DMS53 treated with DMSO at 0.1 percent for 48 hours (cell line): Measurements from ENCODE around the gene TARS3.
A peak's percentile ranks its signal among the peaks of the same experiment; 100 is the strongest.
"Not testable (repeated sequence)": the region's sequence is repeated elsewhere in the genome, so short reads cannot be mapped to it uniquely, and the experiment has no call there.

Source experiments
- DNase-seq: peaks from one replicate; lab custom pipeline; 2025; ENCODE audit not compliant: unreplicated experiment; lab: John Stamatoyannopoulos, UW

Gene TARS3

DNA sequence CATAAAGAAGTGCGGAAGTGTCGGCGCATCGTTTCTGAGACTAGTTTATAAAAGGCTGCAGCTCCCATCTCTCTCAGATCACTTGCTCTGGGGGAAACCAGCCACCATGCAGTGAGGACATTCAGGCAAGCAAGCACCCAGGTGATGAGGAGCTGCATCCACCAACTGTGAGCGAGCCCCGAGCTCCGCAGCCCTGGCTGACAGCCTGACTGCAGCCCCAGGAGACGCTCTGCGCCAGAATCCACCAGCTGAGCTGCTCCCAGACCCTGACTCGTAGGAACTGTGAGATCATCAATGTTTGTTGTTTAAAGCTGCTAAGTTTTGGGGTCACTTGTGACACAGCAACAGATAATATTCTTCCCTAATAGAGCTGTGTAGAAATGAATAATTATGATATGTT, 67.1 kb downstream of the TARS3 start:
- no peak for DNase-seq

GRCh38 chr15:101654624-101655337, 69.5 kb downstream of the TARS3 start:
- not testable (repeated sequence) for DNase-seq

DNA sequence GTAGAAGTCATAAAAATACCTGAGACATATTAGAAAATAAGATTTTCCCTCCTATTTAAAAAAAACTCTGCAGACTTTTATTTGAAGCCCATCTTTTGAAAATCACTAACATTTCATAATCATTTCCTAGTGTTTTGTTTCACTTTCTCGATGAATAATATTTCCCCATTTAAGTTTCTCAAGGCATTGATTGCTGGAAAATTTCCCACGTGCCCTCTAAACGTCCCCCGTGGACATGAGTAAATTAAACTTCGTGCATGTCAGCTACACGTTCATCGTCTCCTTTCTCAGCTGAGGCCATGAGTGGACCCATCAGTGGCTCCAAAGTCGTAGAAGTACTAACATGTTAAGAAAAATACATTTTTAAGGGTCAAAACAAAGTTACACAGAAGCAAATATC, 70.1 kb downstream of the TARS3 start:
- DNase-seq: no peak

- DNase-seq: peak; percentile 40
Observed at GRCh38 chr15:101652786-101653430, 71.4 kb downstream of the TARS3 start.

DNA sequence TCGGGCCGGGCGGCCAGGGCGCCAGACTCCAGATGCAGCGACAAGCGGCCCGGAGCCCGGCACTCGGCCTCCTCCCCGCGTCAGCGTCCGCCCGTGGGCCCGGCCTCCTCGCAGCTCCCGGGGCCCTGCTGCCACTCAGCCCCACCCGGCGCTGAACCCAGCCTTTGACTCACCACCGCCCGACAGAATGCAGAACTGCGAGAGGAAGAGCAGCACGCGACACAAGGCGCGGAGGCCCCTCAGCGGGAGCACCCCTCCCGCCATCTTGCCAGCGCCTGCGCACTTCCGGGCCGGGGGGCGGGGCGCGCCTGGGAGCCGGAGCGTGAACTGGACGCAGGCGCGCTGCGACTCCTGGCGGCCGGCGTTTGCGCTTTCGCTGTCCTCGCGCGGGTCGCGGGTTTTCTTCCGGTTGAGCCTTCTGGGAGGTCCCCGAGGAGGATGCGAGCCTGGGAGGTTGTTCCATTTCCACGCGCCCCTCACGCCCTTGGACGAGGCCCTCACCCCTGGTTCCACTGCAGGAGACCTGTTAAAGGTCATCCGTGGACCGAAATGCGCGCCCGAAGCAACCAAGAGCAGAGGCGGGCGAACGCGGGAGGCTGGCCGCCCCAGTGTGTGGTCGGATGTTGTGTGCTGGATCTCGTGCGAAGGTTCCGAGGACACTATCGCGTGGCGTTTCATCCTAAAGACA, 72.0 kb downstream of the TARS3 start, which contains the start of gene TM2D3:
Gene TM2D3, minus strand, starts transcription at position 284 of the 688 bp plus-strand sequence. Its CDS starts 20 bp downstream, at position 264.
- DNase-seq: peak; percentile 63

DNA sequence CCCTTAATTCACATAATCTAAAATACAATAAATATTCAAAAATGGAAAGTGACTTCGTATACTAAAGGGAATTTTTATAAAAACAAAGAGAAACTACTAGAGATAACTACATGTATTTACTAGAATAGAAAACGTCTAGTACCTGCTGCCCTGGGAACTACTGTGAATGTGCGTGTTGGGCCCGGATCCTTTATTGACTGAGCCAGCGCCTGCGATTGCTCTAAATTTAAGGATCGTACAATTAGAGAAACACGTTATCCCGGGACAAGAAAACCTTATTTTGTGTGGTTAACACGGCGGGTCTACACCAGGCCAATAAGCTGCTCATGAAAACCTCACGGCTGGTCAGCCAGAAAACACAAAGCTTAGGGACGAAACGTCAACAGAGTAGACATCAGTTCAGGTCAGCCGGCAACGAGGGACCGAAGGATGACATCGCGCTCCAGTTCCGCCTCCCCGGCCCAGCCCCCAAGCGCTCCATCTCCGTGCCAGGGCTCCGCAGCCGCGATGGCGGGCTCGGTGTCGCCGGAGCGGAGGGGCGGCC, 72.6 kb downstream of the TARS3 start:
- DNase-seq: no peak

DNA sequence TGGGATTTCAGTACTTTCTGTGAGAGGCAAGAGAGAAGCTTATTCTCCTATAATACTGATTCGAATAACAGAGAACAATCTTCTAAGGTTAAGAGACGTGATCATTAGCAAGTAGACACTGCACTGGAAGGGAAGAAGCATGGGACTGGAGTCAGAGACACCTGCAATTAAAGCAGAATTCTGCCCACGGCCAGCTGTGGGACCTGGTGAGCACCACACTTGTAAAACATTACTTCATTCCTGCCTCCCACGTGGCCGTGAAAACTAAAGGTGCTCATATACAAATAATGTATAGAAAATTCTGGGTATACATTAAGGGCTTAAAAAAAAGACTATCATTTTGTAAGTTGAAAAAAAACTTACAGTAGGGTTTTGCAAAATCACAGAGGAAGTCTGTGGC, 74.1 kb downstream of the TARS3 start:
- no peak for DNase-seq

- no peak for DNase-seq
Observed at GRCh38 chr15:101648356-101648755, 75.9 kb downstream of the TARS3 start.

DNA sequence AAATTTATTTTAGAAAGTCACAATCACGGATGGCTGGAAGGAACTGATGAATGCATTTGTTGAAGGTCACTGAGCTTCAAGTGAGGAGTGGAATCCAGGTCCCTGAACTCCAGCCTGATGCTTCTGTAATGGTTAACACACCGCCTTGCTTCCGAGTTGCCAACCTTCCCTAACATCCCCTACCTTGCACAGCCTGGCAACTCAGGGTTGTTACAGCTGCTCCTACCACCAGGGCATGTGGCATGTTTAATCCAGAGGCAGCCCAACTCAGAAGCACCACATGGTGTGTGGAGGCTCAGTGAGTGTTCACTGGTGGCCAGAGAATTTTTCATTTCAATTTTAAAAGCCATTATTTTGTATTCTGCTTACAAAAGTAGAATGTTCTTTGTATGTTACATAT, 77.0 kb downstream of the TARS3 start:
- DNase-seq: no peak

GRCh38 chr15:101646672-101647071, 77.6 kb downstream of the TARS3 start:
- no peak for DNase-seq

- no peak for DNase-seq
Observed at GRCh38 chr15:101642361-101642760, 81.9 kb downstream of the TARS3 start.

DNA sequence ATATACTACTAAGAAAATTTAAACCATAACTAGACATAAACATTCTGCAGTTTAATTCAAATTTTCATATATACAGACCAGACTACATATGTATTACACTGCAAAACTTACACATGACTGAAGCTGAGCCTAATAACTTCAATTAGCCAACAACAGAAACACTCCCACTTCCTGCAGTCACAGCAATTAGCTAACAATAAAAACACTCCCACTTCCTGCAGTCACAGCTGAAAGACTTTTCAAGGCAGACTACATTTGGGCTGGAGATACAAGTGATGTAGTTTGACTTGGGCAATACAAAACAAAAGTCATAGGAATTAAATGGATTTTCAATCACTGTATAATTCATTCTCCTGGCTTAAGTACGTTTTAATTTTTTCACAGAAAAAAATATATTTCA, 82.4 kb downstream of the TARS3 start:
- DNase-seq: no peak

- DNase-seq: peak; percentile 33
Observed at GRCh38 chr15:101641129-101641764, 83.0 kb downstream of the TARS3 start.

DNA sequence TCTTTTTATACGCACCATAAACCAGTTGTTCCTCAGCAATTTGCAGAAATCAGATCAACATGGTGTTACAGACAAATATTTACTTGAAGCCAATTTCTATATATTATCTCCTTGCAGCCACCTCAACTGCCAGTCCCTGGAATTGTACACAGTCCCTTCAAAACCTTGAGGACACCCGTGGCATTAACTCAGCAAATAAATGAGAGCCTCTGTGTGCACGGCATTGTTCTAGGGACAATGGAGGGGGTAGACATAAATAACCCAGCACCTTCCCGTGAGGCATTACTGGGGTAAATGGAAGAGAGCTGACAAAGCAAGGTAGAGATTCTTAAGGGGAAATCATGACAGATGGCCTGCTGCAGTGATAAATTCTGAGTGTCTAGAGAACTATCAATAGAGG, 84.6 kb downstream of the TARS3 start:
- DNase-seq: no peak

- no peak for DNase-seq
Observed at GRCh38 chr15:101637919-101638318, 86.4 kb downstream of the TARS3 start.

DNA sequence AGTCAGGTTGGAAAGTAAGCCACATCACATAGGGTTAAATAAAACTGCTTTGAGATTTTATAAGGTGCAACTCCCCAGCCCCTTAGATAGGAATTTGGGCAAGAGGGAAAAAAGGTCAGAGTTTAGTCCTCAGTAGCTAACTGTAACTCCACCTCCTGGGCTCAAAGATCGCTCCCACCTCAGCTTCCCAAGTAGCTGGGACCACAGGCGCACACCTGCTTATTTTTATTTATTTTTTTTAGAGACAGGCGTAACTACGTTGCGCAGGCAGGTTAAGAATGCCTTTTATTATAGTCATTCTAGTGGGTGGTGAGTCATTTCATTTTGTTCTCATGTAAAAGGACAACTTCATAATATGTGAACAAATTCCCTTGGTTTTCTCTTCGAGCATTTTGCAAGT, 86.8 kb downstream of the TARS3 start:
- DNase-seq: no peak

GRCh38 chr15:101637038-101637437, 87.2 kb downstream of the TARS3 start:
- DNase-seq: no peak

GRCh38 chr15:101635944-101636727, 88.1 kb downstream of the TARS3 start:
- no peak for DNase-seq

DNA sequence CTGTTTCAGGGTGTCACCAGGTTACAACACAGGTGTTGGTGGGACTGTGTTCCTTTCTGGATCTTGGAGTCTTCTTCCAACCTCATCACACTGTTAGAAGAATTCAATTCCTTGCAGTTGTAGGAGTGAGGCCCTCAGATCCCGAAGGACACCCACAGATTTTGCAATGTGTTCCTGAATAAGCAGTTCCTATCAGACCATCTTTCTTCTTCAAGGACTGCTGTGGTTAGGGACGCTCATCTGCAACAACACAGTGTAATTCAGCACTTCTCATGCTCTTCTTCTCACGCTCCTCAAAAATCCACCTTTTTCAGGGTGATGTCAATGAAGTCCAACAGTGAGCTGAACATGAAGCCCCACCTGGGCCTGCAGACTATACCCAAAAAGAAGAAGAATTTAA, 90.9 kb downstream of the TARS3 start:
- DNase-seq: no peak

GRCh38 chr15:101626729-101627128, 97.5 kb downstream of the TARS3 start:
- not testable (repeated sequence) for DNase-seq

- DNase-seq: no peak
Observed at GRCh38 chr15:101625980-101626379, 98.3 kb downstream of the TARS3 start.
